ENCODE results near the gene G6PC3. TPM values are rescaled to one million over a fixed set of nuclear protein-coding genes. Genes with fewer than 3 reads are reported as not detected.
A peak's percentile ranks its signal among the peaks of the same experiment; 100 is the strongest.

G6PC3 gene
- polyA plus RNA-seq, 2 of the 4 experiments (the other 2 are of a cell fraction), result 104 to 130 TPM

DNA sequence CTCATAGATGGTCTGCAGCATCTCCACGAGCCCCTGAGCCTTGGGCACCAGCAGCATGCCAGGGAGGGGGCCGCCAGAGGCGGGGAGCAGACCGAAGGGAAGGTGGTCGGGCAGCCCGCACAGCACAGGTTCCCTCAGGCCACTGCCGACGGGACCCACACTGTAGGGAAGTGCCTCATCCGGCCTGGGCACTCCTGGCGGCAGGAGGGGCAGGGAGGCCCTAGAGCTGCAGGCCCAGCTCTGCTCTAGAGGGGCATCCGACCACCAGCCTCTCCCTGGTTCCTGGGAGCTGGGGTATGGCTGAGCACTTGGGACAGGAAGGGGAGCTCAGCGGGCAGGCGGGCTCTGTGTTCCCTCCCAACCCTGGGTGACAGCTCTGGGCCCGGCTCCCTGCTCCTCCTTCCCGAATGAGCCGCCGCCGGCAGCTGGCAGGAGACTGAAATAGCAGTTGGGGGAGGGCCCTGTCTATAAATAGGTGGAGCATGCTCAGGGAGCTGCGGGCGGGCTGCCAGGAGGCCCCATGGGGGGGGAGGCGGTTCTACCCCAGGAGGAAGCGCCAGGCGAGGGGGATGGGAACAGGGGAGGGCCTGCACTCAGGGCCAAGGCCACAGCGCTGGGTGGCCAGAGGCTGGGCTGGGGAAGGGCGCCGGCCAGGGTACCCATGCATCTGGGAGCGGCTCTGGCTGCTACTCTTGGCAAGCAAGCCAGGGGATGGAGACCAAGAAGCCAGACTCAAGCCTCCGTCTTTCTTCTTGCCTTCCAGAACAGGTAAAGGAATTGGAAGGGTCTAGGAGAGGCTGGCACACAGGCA, 40.5 kb downstream of the G6PC3 start (continued):
- TF ChIP-seq ZNF302 (CRISPR knock-in tag; IDR thresholded peaks at IDR 0.05) (no peak), ZC3H11A (IDR thresholded peaks at IDR 0.05) (no peak), EHMT2 (IDR thresholded peaks at IDR 0.05; ENCODE audit: low read depth) (no peak), KDM1A (IDR thresholded peaks at IDR 0.05; ENCODE audit: low read depth) (no peak), JUN (IDR thresholded peaks at IDR 0.05) (peak in 1 of 2 experiments; percentile 70; a peak in 2 of 5 replicates), FOSB (CRISPR knock-in tag; IDR thresholded peaks at IDR 0.05) (no peak), MAFK (IDR thresholded peaks at IDR 0.05; ENCODE audit: partially characterized antibody) (no peak), NR3C1 (IDR thresholded peaks at IDR 0.05) (no peak), ESRRA (IDR thresholded peaks at IDR 0.05; ENCODE audit: borderline replicate concordance, low read length) (no peak), TFCP2L1 (CRISPR knock-in tag; IDR thresholded peaks at IDR 0.05) (no peak), RAD21 (conservative IDR thresholded peaks at IDR 0.05 in 1 of 2, IDR thresholded peaks at IDR 0.05 in 1 of 2) (peak in 1 of 2 experiments; percentile 37; a peak in 1 of 5 replicates), MAZ (IDR thresholded peaks at IDR 0.05; ENCODE audit: borderline replicate concordance, low read depth, low read length) (no peak), EP300 (IDR thresholded peaks at IDR 0.05) (peak in 1 of 2 experiments; percentile 37; a peak in 2 of 5 replicates), KDM5A (IDR thresholded peaks at IDR 0.05) (no peak), TP53 (CRISPR knock-in tag; IDR thresholded peaks at IDR 0.05) (no peak), RFX5 (IDR thresholded peaks at IDR 0.05) (no peak), NFE2L2 (conservative IDR thresholded peaks at IDR 0.05; ENCODE audit: low read length) (no peak), HOXB5 (CRISPR knock-in tag; IDR thresholded peaks at IDR 0.05) (0 out of 2 replicates have a peak, but pooled peaks have one; percentile 17), SMC3 (IDR thresholded peaks at IDR 0.05) (0 out of 3 replicates have a peak, but pooled peaks have one; percentile 19), FOSL2 (IDR thresholded peaks at IDR 0.05) (no peak), FOSL2 (CRISPR knock-in tag; IDR thresholded peaks at IDR 0.05) (no peak), CEBPB (IDR thresholded peaks at IDR 0.05) (no peak), CBX2 (IDR thresholded peaks at IDR 0.05; ENCODE audit: borderline replicate concordance, low read depth) (no peak), PHF8 (IDR thresholded peaks at IDR 0.05; ENCODE audit: borderline replicate concordance, low read depth) (no peak), ZSCAN20 (CRISPR knock-in tag; IDR thresholded peaks at IDR 0.05) (no peak), ZFP36 (IDR thresholded peaks at IDR 0.05; ENCODE audit: borderline replicate concordance, partially characterized antibody) (no peak), RARB (CRISPR knock-in tag; IDR thresholded peaks at IDR 0.05) (no peak), GATA3 (IDR thresholded peaks at IDR 0.05; ENCODE audit: borderline replicate concordance) (peak; percentile 50; the same call in 1 of the 2 replicates), POLR2AphosphoS2 (conservative IDR thresholded peaks at IDR 0.05; ENCODE audit: low read length) (no peak), POLR2A (IDR thresholded peaks at IDR 0.05; ENCODE audit: low read length) (no peak)
- TF ChIP-seq, protein P1, sequence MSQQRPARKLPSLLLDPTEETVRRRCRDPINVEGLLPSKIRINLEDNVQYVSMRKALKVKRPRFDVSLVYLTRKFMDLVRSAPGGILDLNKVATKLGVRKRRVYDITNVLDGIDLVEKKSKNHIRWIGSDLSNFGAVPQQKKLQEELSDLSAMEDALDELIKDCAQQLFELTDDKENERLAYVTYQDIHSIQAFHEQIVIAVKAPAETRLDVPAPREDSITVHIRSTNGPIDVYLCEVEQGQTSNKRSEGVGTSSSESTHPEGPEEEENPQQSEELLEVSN (IDR thresholded peaks at IDR 0.05; ENCODE audit: borderline replicate concordance, low read depth), result no peak
- TF ChIP-seq, protein P2, sequence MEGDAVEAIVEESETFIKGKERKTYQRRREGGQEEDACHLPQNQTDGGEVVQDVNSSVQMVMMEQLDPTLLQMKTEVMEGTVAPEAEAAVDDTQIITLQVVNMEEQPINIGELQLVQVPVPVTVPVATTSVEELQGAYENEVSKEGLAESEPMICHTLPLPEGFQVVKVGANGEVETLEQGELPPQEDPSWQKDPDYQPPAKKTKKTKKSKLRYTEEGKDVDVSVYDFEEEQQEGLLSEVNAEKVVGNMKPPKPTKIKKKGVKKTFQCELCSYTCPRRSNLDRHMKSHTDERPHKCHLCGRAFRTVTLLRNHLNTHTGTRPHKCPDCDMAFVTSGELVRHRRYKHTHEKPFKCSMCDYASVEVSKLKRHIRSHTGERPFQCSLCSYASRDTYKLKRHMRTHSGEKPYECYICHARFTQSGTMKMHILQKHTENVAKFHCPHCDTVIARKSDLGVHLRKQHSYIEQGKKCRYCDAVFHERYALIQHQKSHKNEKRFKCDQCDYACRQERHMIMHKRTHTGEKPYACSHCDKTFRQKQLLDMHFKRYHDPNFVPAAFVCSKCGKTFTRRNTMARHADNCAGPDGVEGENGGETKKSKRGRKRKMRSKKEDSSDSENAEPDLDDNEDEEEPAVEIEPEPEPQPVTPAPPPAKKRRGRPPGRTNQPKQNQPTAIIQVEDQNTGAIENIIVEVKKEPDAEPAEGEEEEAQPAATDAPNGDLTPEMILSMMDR (IDR thresholded peaks at IDR 0.05), result no peak
- TF ChIP-seq, protein P3, sequence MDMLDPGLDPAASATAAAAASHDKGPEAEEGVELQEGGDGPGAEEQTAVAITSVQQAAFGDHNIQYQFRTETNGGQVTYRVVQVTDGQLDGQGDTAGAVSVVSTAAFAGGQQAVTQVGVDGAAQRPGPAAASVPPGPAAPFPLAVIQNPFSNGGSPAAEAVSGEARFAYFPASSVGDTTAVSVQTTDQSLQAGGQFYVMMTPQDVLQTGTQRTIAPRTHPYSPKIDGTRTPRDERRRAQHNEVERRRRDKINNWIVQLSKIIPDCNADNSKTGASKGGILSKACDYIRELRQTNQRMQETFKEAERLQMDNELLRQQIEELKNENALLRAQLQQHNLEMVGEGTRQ (IDR thresholded peaks at IDR 0.05), result no peak
- TF ChIP-seq, protein P4, sequence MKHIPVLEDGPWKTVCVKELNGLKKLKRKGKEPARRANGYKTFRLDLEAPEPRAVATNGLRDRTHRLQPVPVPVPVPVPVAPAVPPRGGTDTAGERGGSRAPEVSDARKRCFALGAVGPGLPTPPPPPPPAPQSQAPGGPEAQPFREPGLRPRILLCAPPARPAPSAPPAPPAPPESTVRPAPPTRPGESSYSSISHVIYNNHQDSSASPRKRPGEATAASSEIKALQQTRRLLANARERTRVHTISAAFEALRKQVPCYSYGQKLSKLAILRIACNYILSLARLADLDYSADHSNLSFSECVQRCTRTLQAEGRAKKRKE (CRISPR knock-in tag; IDR thresholded peaks at IDR 0.05; ENCODE audit: low read depth), result no peak
- TF ChIP-seq, protein P5, sequence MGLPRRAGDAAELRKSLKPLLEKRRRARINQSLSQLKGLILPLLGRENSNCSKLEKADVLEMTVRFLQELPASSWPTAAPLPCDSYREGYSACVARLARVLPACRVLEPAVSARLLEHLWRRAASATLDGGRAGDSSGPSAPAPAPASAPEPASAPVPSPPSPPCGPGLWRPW (IDR thresholded peaks at IDR 0.05), result no peak
- TF ChIP-seq, protein P6, sequence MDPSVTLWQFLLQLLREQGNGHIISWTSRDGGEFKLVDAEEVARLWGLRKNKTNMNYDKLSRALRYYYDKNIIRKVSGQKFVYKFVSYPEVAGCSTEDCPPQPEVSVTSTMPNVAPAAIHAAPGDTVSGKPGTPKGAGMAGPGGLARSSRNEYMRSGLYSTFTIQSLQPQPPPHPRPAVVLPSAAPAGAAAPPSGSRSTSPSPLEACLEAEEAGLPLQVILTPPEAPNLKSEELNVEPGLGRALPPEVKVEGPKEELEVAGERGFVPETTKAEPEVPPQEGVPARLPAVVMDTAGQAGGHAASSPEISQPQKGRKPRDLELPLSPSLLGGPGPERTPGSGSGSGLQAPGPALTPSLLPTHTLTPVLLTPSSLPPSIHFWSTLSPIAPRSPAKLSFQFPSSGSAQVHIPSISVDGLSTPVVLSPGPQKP (IDR thresholded peaks at IDR 0.05; ENCODE audit: low read depth, low read length), result no peak
- TF ChIP-seq, protein P7, sequence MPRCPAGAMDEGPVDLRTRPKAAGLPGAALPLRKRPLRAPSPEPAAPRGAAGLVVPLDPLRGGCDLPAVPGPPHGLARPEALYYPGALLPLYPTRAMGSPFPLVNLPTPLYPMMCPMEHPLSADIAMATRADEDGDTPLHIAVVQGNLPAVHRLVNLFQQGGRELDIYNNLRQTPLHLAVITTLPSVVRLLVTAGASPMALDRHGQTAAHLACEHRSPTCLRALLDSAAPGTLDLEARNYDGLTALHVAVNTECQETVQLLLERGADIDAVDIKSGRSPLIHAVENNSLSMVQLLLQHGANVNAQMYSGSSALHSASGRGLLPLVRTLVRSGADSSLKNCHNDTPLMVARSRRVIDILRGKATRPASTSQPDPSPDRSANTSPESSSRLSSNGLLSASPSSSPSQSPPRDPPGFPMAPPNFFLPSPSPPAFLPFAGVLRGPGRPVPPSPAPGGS (IDR thresholded peaks at IDR 0.05), result peak; percentile 54; the same call in 1 of the 3 replicates
- TF ChIP-seq, protein P8, sequence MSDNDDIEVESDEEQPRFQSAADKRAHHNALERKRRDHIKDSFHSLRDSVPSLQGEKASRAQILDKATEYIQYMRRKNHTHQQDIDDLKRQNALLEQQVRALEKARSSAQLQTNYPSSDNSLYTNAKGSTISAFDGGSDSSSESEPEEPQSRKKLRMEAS (IDR thresholded peaks at IDR 0.05), result peak; percentile 62

Data from A549 (cell line).